ENCODE results near the gene STAT4.
"Not testable (repeated sequence)": the region's sequence is repeated elsewhere in the genome, so short reads cannot be mapped to it uniquely, and the experiment has no call there.

Gene STAT4

GRCh38 chr2:191003405-191004309 is 147.1 kb downstream of the STAT4 start:
- TF ChIP-seq Cebpa-rat (IDR thresholded peaks at IDR 0.05), result no peak
- Histone ChIP-seq H3K27me3 (no peaks in the 10 kb centered on the region), H3K4me2 (no peak overlapping the region), H3K36me3 (peaks cover 97% of the 10 kb centered on the region), H3K27ac (no peak overlapping the region), H3K4me3 (no peak overlapping the region), H3K9me3 (0 out of 2 replicates have a peak, but pooled peaks cover 5% of the 10 kb centered on the region), H4K20me1 (no peaks in the 10 kb centered on the region), H3K9ac (no peak overlapping the region), H3K4me1 (no peaks in the 10 kb centered on the region)

- Histone ChIP-seq H3K4me3 (no peak overlapping the region), H3K27ac (no peak overlapping the region), H3K36me3 (peaks cover 98% of the 10 kb centered on the region), H3K4me1 (no peaks in the 10 kb centered on the region), H3K9me3 (0 out of 2 replicates have a peak, but pooled peaks cover 5% of the 10 kb centered on the region), H3K4me2 (no peak overlapping the region), H3K27me3 (no peaks in the 10 kb centered on the region), H3K9ac (no peak overlapping the region), H4K20me1 (no peaks in the 10 kb centered on the region)
- no peak for TF ChIP-seq Cebpa-rat (IDR thresholded peaks at IDR 0.05)
Observed at GRCh38 chr2:191001624-191002023, 149.2 kb downstream of the STAT4 start.

- Histone ChIP-seq H4K20me1 (no peaks in the 10 kb centered on the region), H3K4me3 (no peak overlapping the region), H3K9me3 (0 out of 2 replicates have a peak, but pooled peaks cover 5% of the 10 kb centered on the region), H3K4me2 (no peak overlapping the region), H3K36me3 (peaks cover 98% of the 10 kb centered on the region), H3K9ac (no peak overlapping the region), H3K4me1 (no peaks in the 10 kb centered on the region), H3K27ac (no peak overlapping the region), H3K27me3 (no peaks in the 10 kb centered on the region)
- no peak for TF ChIP-seq Cebpa-rat (IDR thresholded peaks at IDR 0.05)
Observed at GRCh38 chr2:191001032-191001431, 149.8 kb downstream of the STAT4 start.

GRCh38 chr2:190999949-191000665 is 150.7 kb downstream of the STAT4 start:
- H3K27ac ChIP-seq, result no peak overlapping the region
- H3K4me3 ChIP-seq, result no peak overlapping the region
- no peak overlapping the region for H3K4me2 ChIP-seq
- H3K27me3 ChIP-seq, result no peaks in the 10 kb centered on the region
- no peak for TF ChIP-seq Cebpa-rat (IDR thresholded peaks at IDR 0.05)
- no peaks in the 10 kb centered on the region for H4K20me1 ChIP-seq
- H3K9me3 ChIP-seq, result 0 out of 2 replicates have a peak, but pooled peaks cover 5% of the 10 kb centered on the region
- peaks cover 98% of the 10 kb centered on the region for H3K36me3 ChIP-seq
- no peak overlapping the region for H3K9ac ChIP-seq
- H3K4me1 ChIP-seq, result no peaks in the 10 kb centered on the region

GRCh38 chr2:190999058-190999457 is 151.7 kb downstream of the STAT4 start:
- Histone ChIP-seq H4K20me1 (no peaks in the 10 kb centered on the region), H3K9me3 (0 out of 2 replicates have a peak, but pooled peaks cover 5% of the 10 kb centered on the region), H3K36me3 (peaks cover 98% of the 10 kb centered on the region), H3K4me2 (no peak overlapping the region), H3K4me3 (no peak overlapping the region), H3K9ac (no peak overlapping the region), H3K27me3 (no peaks in the 10 kb centered on the region), H3K4me1 (no peaks in the 10 kb centered on the region), H3K27ac (no peak overlapping the region)
- no peak for TF ChIP-seq Cebpa-rat (IDR thresholded peaks at IDR 0.05)

- H4K20me1 ChIP-seq, result no peaks in the 10 kb centered on the region
- peaks cover 99% of the 10 kb centered on the region for H3K36me3 ChIP-seq
- no peak overlapping the region for H3K4me3 ChIP-seq
- H3K27me3 ChIP-seq, result no peaks in the 10 kb centered on the region
- no peak overlapping the region for H3K9ac ChIP-seq
- no peak for TF ChIP-seq Cebpa-rat (IDR thresholded peaks at IDR 0.05)
- H3K4me2 ChIP-seq, result no peak overlapping the region
- H3K4me1 ChIP-seq, result no peaks in the 10 kb centered on the region
- no peaks in the 10 kb centered on the region for H3K9me3 ChIP-seq
- no peak overlapping the region for H3K27ac ChIP-seq
Observed at GRCh38 chr2:190997526-190998113, 153.2 kb downstream of the STAT4 start.

- Histone ChIP-seq H3K9ac (no peak overlapping the region), H3K27ac (no peak overlapping the region)
Observed at GRCh38 chr2:190996947-190997346, 153.8 kb downstream of the STAT4 start.

GRCh38 chr2:190996338-190996946 is 154.4 kb downstream of the STAT4 start:
- Histone ChIP-seq H3K4me2 (no peak overlapping the region), H3K9ac (no peak overlapping the region), H4K20me1 (no peaks in the 10 kb centered on the region), H3K4me3 (no peak overlapping the region), H3K4me1 (no peaks in the 10 kb centered on the region), H3K27me3 (no peaks in the 10 kb centered on the region), H3K27ac (no peak overlapping the region), H3K36me3 (peaks cover 97% of the 10 kb centered on the region), H3K9me3 (no peaks in the 10 kb centered on the region)
- no peak for TF ChIP-seq Cebpa-rat (IDR thresholded peaks at IDR 0.05)

More at GRCh38 chr2:190996947-190997346, 153.8 kb downstream of the STAT4 start:
- Histone ChIP-seq H4K20me1 (no peaks in the 10 kb centered on the region), H3K36me3 (peaks cover 99% of the 10 kb centered on the region), H3K9me3 (no peaks in the 10 kb centered on the region), H3K4me3 (no peak overlapping the region), H3K4me2 (no peak overlapping the region), H3K27me3 (no peaks in the 10 kb centered on the region), H3K4me1 (no peaks in the 10 kb centered on the region)
- TF ChIP-seq Cebpa-rat (IDR thresholded peaks at IDR 0.05), result no peak

GRCh38 chr2:190995315-190995714 is 155.5 kb downstream of the STAT4 start:
- not testable (repeated sequence) for H3K9me3 ChIP-seq, H3K27me3 ChIP-seq, H3K9ac ChIP-seq, H3K4me2 ChIP-seq, H3K27ac ChIP-seq, H3K4me1 ChIP-seq, H3K4me3 ChIP-seq, H4K20me1 ChIP-seq
- peaks cover 97% of the 10 kb centered on the region for H3K36me3 ChIP-seq

Data from BLaER1 (cell line).